HCT116 (cell line): ENCODE results near the gene COL23A1. TPM values are rescaled to one million over a fixed set of nuclear protein-coding genes. Genes with fewer than 3 reads are reported as not detected.

Experiments
- ATAC-seq: fragments of 200-7000 bp; cut with Tn5 transposase; 2 replicates; pipeline ENCODE4 v1.9.1; 2020; ENCODE audit warnings: mild to moderate bottlenecking, moderate library complexity
- BruUV-seq: library from RNA; stranded (reverse); fragments of 400-500 nt; replicated peaks from 2 replicates; lab custom pipeline; 2021; lab: Mats Ljungman, UMichigan
- CTCF ChIA-PET: fragments of 300-600 bp; sonication (Branson Sonifier 250); formaldehyde crosslinking; loops from one replicate; lab custom pipeline; 2021; ENCODE audit warnings: antibody characterized with exemption; lab: Charles Lee
- POLR2A ChIA-PET: fragments of 300-600, 350-600 bp; sonication (Branson Sonifier 250); formaldehyde crosslinking; loops from one replicate; lab custom pipeline; 2021; ENCODE audit warnings: antibody characterized with exemption; lab: Charles Lee
- RAD21 ChIA-PET, 2 experiments: fragments of 300-600 bp; sonication (Branson Sonifier 250); formaldehyde crosslinking; loops; one replicate each; lab custom pipeline; 2023; ENCODE audit warnings: low total read pairs in 2 of 2; ENCODE audit not compliant: uncharacterized antibody in 2 of 2, unreplicated experiment in 2 of 2, low non-redundant PET in 1 of 2; lab: Charles Lee
- DNase-seq: peaks from one replicate; pipeline ENCODE4 v3.0.0-alpha.2; 2010; ENCODE audit warnings: low read depth, low spot score
- H2AFZ ChIP-seq: fragments of 200-600 bp; shearing (Covaris generic), sonication (generic); 2 replicates; pipeline ENCODE4 v1.6.1; 2017; ENCODE audit warnings: low read depth, mixed run types, mixed read lengths, antibody characterized with exemption, low read length; ENCODE audit not compliant: poor library complexity, severe bottlenecking
- H3K27ac ChIP-seq: 2 replicates; pipeline ENCODE4 v1.5.1; 2012; ENCODE audit warnings: low read depth, low read length
- H3K27me3 ChIP-seq: fragments of 200-600 bp; sonication (generic); 2 replicates; pipeline ENCODE4 v1.6.1; 2016; ENCODE audit warnings: mixed run types, low read length, mixed read lengths; ENCODE audit not compliant: insufficient read depth
- H3K36me3 ChIP-seq, 2 experiments: fragments of 200-500 bp in 1 of 2; fragments of 200-600 bp in 1 of 2; sonication (Bioruptor generic) in 1 of 2; sonication (generic) in 1 of 2; 2 replicates each; pipeline versions ENCODE4 v1.5.1 to v1.6.1; 2014 to 2016; ENCODE audit warnings: low read length in 2 of 2, inconsistent platforms in 1 of 2, mixed read lengths in 1 of 2, mixed run types in 1 of 2; ENCODE audit not compliant: insufficient read depth in 2 of 2, control insufficient read depth in 1 of 2
- H3K4me1 ChIP-seq, 2 experiments: fragments of 200-600 bp in 1 of 2; sonication (generic) in 1 of 2; 2 replicates each; pipeline versions ENCODE4 v1.5.1 to v1.6.1; 2012 to 2017; ENCODE audit warnings: low read length in 2 of 2, inconsistent platforms in 1 of 2, mild to moderate bottlenecking in 1 of 2, mixed read lengths in 1 of 2, mixed run types in 1 of 2, moderate library complexity in 1 of 2; ENCODE audit not compliant: insufficient read depth in 2 of 2, control insufficient read depth in 1 of 2
- H3K4me2 ChIP-seq: fragments of 200-600 bp; sonication (generic); 2 replicates; pipeline ENCODE4 v1.6.1; 2017; ENCODE audit warnings: mixed run types, low read length, mixed read lengths
- H3K4me3 ChIP-seq, 2 experiments: fragments of 200-600 bp in 1 of 2; sonication (generic) in 1 of 2; replicated peaks in 1 of 2; 2 replicates each; pipeline ENCODE4 v1.5.1; 2011 to 2016; ENCODE audit warnings: low read length in 2 of 2, control low read depth in 1 of 2, low read depth in 1 of 2, mild to moderate bottlenecking in 1 of 2, mixed read lengths in 1 of 2, mixed run types in 1 of 2
- H3K79me2 ChIP-seq: fragments of 200-600 bp; sonication (generic); 2 replicates; pipeline ENCODE4 v1.6.1; 2017; ENCODE audit warnings: mild to moderate bottlenecking, mixed run types, low read length, moderate library complexity, mixed read lengths; ENCODE audit not compliant: insufficient read depth
- H3K9ac ChIP-seq: fragments of 200-600 bp; sonication (generic); 2 replicates; pipeline ENCODE4 v1.6.1; 2016; ENCODE audit warnings: low read length, mixed read lengths
- H3K9me2 ChIP-seq: fragments of 200-600 bp; sonication (generic), shearing (Covaris generic); 2 replicates; pipeline ENCODE4 v1.6.1; 2017; ENCODE audit warnings: mixed run types, mild to moderate bottlenecking, moderate library complexity; ENCODE audit not compliant: insufficient read depth
- H3K9me3 ChIP-seq, 2 experiments: fragments of 200-500 bp in 1 of 2; fragments of 200-600 bp in 1 of 2; sonication (Bioruptor generic) in 1 of 2; sonication (generic) in 1 of 2; 2 replicates each; pipeline ENCODE4 v1.6.1; 2014 to 2017; ENCODE audit warnings: low read length in 2 of 2, mixed read lengths in 2 of 2, inconsistent platforms in 1 of 2, low read depth in 1 of 2, mild to moderate bottlenecking in 1 of 2, mixed run types in 1 of 2, moderate library complexity in 1 of 2; ENCODE audit not compliant: control insufficient read depth in 1 of 2, insufficient read depth in 1 of 2
- H4K20me1 ChIP-seq: fragments of 200-600 bp; sonication (generic), shearing (Covaris generic); 2 replicates; pipeline ENCODE4 v1.6.1; 2017; ENCODE audit warnings: mixed run types, mild to moderate bottlenecking, moderate library complexity; ENCODE audit not compliant: insufficient read depth
- ATF3 ChIP-seq: IDR thresholded peaks from 2 replicates; pipeline ENCODE4 v1.6.1; 2012
- EGR1 ChIP-seq: IDR thresholded peaks from 2 replicates; pipeline ENCODE4 v1.6.1; 2012; ENCODE audit warnings: low read depth
- EZH2 ChIP-seq: fragments of 200-600 bp; sonication (generic); IDR thresholded peaks from 2 replicates; pipeline ENCODE4 v1.6.1; 2017; ENCODE audit warnings: antibody characterized with exemption, mixed run types
- FOSL1 ChIP-seq: IDR thresholded peaks from 2 replicates; pipeline ENCODE4 v1.6.1; 2012; ENCODE audit warnings: low read depth
- JUND ChIP-seq: IDR thresholded peaks from 2 replicates; pipeline ENCODE4 v1.6.1; 2012
- MAX ChIP-seq: IDR thresholded peaks from 2 replicates; pipeline ENCODE4 v1.6.1; 2012
- SIN3A ChIP-seq: IDR thresholded peaks from 2 replicates; pipeline ENCODE4 v1.6.1; 2012; ENCODE audit warnings: low read depth
- SP1 ChIP-seq: IDR thresholded peaks from 2 replicates; pipeline ENCODE4 v1.6.1; 2012; ENCODE audit warnings: low read depth
- TCF7L2 ChIP-seq: IDR thresholded peaks from 2 replicates; pipeline ENCODE4 v1.7.0; 2011; ENCODE audit warnings: borderline replicate concordance, inconsistent platforms; ENCODE audit not compliant: insufficient read depth, insufficient read length; ENCODE audit errors: extremely low read depth
- YY1 ChIP-seq: IDR thresholded peaks from 2 replicates; pipeline ENCODE4 v1.6.1; 2011; ENCODE audit warnings: low read length, low read depth, moderate library complexity, mild to moderate bottlenecking; ENCODE audit not compliant: insufficient replicate concordance; ENCODE audit errors: extremely low read depth
- ZBTB33 ChIP-seq: IDR thresholded peaks from 2 replicates; pipeline ENCODE4 v1.6.1; 2011; ENCODE audit warnings: mild to moderate bottlenecking, low read length, moderate library complexity; ENCODE audit not compliant: insufficient replicate concordance; ENCODE audit errors: extremely low read depth
- ZFX ChIP-seq: fragments of 450-650 bp; IDR thresholded peaks from 2 replicates; pipeline ENCODE4 v1.6.1; 2017
- ZNF274 ChIP-seq: fragments of 200-500 bp; sonication (Bioruptor generic); IDR thresholded peaks from 2 replicates; pipeline ENCODE4 v1.6.1; 2014; ENCODE audit warnings: mild to moderate bottlenecking, low read depth, low read length, inconsistent platforms
- intact Hi-C: fragments of 100-400 bp; cut with micrococcal nuclease; formaldehyde crosslinking; loops from 2 replicates; pipeline ENCODE4 v1.10.0; 2022
- total RNA-seq: library from RNA; stranded (reverse); gene quantifications from one replicate; pipeline ENCODE4 v1.2.1, GENCODE V29; 2021; ENCODE audit not compliant: unreplicated experiment

The COL23A1 gene
- total RNA-seq, 1 experiment from 2014 or later: not detected

- H2AFZ ChIP-seq: no peak overlapping the region
- RAD21 ChIA-PET: no interaction called here
- DNase-seq (no peak), ATAC-seq (no peak)
- CTCF ChIA-PET: no interaction called here
- intact Hi-C loops: no loop called here
- POLR2A ChIA-PET: no interaction called here
- no peak overlapping the region for H3K4me3 ChIP-seq
- BruUV-seq: no TSS peak
- H3K9ac ChIP-seq: no peak overlapping the region
- no peaks in the 10 kb centered on the region for H3K79me2 ChIP-seq
- H3K4me2 ChIP-seq: no peak overlapping the region
- no peaks in the 10 kb centered on the region for H3K27me3 ChIP-seq
- H3K27ac ChIP-seq: no peak overlapping the region
- H4K20me1 ChIP-seq: no peaks in the 10 kb centered on the region
- H3K9me2 ChIP-seq: no peaks in the 10 kb centered on the region
- H3K4me1 ChIP-seq: no peaks in the 10 kb centered on the region
- H3K9me3 ChIP-seq: no peaks in the 10 kb centered on the region
- no peaks in the 10 kb centered on the region for H3K36me3 ChIP-seq
- TF ChIP-seq JUND (no peak), TCF7L2 (no peak), ATF3 (no peak), SIN3A (no peak), EZH2 (no peak), FOSL1 (no peak), ZNF274 (no peak), YY1 (no peak), SP1 (no peak), ZBTB33 (no peak), ZFX (no peak), EGR1 (no peak), MAX (no peak)
Measured at GRCh38 chr5:178560911-178561310, 29.3 kb downstream of the COL23A1 start.
